Measurements from ENCODE around the gene NUDCD2.
A peak's percentile ranks its signal among the peaks of the same experiment; 100 is the strongest.
"Not testable (repeated sequence)": the region's sequence is repeated elsewhere in the genome, so short reads cannot be mapped to it uniquely, and the experiment has no call there.

The NUDCD2 gene

DNA sequence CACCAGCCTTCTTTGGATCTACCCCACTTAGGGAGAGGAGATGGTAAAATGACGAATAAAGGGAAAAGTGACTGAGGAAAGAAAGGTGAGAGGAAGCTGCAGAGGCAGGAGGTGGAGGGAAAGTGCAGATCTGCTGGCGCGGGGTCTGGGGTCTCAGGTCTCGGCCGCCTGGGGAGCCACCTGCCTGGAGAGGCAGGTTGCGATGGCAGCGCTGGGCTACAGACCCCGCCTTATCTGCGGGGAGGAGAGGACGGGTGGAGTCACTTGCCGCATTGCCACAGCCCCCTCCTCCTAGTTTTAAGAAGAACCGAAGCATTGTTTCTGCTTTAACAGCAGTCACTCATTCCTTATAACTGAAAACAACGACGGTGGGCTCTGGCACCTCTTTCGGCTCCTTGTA is 44.2 kb downstream of the NUDCD2 start:
- DNase-seq, result not testable (repeated sequence)

DNA sequence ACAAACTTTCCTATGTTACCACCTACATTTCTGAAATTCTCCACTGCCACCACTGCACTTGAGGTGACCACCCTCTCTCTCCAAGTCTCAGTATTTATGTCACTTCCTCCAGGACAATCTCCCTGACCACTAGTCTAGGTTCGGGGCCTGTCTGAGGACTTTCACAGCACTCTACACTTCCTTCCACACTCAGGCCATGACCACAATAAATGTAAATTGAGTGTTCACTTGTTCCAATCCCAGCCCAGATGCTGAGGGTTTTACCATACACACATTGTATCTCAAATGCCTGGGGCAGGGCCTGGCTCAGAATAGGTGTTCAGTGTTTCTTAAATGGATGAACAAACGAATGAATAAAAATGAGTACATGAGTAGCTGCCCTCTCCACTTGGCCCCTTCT is 49.4 kb downstream of the NUDCD2 start:
- no peak for DNase-seq

DNA sequence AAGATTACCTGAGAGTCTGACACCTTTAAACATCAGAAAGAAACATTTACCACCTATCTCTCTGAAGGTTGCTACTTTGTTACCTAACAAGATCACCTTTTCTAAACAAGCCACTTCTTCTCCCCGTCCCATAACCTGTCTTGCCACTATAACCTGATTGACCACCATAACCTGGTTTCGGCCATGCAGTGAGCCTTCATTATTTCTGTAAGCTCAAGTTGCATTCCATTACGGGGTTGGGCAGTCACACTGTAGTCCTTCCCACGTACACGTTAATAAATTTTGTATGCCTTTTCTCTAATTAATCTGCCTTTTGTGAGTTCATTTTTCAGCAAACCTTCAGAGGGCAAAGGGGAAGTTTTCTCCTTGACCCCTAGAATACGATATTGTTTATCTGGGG is 50.5 kb downstream of the NUDCD2 start:
- no peak for DNase-seq

DNA sequence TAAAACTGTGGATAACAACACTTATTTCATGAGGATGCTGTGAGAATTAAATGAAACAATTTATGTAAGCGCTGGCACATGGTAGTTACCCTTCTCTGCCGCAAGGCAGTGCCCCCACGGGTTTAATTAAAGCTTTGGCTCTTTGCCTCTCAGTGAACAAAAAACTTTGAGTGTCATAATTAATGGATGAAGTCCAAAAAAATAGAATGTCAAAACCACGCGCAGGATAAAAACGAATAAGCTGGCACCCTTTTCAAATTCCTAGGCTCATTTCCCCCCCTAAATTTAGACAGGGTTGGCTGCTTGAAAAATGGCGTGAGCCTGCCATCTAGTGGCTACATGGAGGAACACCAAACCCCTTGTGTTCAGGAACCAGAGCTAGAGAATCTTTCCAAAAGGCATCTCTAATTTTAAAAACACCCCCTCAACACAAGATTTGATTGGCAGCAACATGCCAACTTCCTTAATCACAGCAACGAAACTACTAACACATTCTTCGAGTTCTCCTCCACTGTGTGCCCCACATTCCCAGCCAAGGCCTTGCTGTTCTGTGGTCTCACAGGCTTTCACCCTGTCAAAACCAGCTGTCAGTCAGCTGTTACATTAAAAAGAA is 51.5 kb downstream of the NUDCD2 start:
- peak; percentile 16 for DNase-seq

DNA sequence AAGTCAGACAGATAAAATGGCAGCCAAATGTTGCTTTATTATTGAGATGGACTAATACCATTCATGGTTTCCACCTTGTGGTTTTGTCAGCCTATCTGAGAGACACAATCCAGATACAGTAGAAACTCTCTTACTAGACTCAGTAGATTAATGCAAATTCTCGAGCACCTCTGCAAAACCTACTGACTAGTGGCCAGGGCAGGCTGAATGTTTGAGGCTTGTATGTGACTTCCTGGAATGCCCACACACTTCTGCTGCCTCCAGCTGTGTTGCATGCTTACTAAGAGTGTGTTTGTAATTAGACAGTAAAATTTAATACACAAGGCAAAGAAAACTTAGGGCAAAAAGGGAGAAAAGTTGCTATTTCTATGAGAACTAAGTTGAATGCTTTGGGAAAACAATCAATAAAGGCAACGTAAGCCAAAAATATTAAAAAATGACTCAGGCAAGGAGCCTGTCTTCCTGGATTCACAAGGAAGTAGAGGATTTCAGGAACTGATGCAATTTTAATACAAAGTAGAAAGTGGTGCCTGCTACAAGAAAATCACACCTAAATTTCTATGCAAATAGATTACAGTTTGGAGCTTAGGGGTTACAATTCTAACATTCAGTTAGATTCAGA is 52.8 kb downstream of the NUDCD2 start:
- DNase-seq, result peak; percentile 42

DNA sequence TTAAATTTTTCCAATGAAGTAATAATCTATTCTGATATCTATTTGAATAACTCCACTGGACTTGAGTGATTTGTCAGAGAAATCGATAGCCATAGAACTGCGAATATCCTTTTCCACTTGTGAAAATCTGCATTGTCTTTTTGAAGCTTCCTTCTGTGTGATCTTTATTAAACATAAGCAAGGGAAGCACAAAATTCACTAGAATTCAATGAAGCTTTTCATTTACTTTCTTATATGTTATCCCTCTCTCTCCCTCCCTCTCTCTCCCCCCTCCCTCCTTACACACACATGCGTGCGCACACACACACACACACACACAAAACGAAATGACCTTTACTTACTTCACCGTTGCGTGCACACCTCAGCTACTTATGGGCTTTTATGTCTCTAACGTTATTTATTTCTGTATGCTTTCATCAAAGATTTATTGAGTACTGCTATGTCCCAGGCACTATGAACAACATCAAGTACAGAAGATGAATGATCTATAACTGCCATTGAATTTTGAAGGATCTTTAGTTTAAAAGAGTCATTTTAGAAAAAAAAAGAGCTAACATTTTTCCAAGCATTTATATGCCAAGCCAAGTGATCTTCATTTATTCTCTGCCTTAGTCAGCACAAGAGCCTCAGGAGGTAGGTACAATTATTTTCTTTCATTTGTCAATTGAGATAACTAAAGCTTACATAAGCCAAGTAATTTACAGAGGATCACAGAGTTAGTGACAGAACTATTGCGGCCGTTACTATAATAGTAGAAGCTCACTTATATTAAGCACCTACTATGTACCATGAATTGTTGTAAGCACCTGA is 55.3 kb downstream of the NUDCD2 start:
- DNase-seq, result no peak

DNA sequence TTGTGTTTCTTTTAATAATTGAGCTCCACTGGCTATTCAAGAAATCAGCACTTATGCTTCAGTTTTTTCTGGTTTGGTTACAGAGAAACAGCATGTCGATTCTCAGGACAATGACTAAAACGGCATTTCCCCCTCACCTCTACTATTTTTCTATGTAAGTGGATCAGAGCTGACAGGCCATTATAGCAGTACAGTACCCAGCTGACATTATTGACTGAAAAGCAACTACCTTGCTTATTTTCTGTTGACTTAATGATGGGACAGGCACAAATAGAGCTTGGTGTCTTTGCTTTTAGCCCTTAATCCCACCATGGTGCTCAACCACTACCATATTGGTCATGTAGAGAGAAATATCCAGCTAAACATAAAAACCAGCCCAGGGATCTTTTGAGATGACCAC is 57.9 kb downstream of the NUDCD2 start:
- no peak for DNase-seq

DNA sequence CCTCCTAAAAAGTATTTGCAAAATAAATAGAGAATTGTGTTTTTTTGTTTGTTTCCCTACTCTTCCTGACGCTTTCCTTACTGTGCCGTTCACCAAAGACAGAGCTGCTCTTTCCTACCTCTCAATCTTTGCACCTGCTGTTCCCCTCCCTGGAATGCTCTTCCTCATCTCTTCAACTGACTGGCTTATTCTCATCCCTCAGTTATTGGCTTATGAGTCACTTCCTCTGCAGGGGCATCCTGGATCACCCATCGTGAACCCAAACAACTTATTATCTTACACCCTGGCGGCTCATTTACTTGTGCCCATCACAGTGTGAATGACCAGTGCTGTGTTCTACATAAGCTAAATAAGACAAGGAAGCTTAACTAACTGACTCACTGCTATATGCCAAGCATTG is 58.6 kb downstream of the NUDCD2 start:
- no peak for DNase-seq

DNA sequence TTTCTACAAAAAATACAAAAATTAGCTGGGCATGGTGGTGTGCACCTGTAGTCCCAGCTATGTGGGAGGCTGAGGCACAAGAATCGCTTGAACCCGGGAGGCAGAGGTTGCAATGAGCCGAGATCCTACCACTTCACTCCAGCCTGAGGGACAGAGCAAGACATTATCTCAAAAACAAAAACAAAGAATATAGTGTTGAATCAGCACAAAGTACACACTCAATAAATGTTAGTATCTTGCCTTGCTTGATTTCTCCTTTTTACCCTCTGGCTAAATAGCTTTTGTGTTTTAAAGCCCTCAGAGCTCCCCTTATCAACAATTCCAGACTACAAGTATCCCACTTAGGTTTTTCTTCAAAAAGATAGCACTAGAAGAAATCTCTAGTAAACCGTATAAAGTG is 60.0 kb downstream of the NUDCD2 start:
- DNase-seq, result no peak

DNA sequence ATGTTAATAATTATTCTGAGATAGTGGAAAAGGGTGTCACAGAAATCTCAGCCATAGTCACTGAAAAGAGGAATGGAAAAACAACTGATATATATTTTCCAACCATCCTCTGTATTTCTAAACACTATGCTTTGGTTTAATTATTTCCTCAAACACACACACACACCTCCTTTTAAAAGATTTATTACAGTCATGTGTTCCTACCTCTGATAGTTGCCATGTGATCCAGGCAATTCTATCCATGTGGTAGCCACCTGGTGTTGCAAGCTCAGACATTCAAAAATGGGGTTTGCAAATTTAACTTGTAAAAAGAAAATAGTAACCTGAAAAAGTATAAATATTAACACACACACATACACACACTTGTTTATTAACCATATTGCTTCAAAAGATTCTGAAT is 62.5 kb downstream of the NUDCD2 start:
- DNase-seq, result no peak

DNA sequence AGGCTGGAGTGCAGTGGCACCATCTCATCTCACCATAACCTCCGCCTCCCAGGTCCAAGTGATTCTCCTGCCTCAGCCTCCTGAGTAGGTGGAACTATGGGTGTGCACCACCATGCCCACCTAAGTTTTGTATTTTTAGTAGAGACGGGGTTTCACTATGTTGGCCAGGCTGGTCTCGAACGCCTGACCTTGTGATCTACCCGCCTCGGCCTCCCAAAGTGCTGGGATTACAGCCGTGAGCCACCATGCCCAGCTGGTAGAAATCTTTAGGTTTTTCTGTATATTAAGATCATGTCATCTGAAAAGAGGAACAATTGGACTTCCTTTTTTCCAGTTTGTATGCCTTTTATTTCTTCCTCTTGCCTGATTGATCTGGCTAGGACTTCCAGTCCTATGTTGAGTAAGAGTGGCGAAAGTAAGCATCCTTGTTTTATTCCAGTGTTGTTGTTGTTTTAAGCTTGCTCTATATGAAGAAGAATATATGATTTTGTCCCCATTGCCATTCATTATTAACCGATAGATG is 63.0 kb downstream of the NUDCD2 start:
- DNase-seq, result not testable (repeated sequence)
